GM18498 (cell line): ENCODE data around the gene ANKS1B.
"Not testable (repeated sequence)": the region's sequence is repeated elsewhere in the genome, so short reads cannot be mapped to it uniquely, and the experiment has no call there.

Source experiments
- ATAC-seq: cut with Tn5 transposase; IDR thresholded peaks from one replicate; pipeline ENCODE4 v1.9.1; 2021; ENCODE audit warnings: mild to moderate bottlenecking, moderate library complexity; ENCODE audit not compliant: unreplicated experiment

Gene ANKS1B

GRCh38 chr12:98847242-98847641 lies 1137.5 kb downstream of the ANKS1B start:
- no peak for ATAC-seq

- ATAC-seq: no peak
Observed at GRCh38 chr12:98845957-98846356, 1138.8 kb downstream of the ANKS1B start.

- ATAC-seq: no peak
Observed at GRCh38 chr12:98840325-98840724, 1144.4 kb downstream of the ANKS1B start.

- ATAC-seq: no peak
Observed at GRCh38 chr12:98838231-98838647, 1146.5 kb downstream of the ANKS1B start.

GRCh38 chr12:98837134-98837752 lies 1147.5 kb downstream of the ANKS1B start:
- not testable (repeated sequence) for ATAC-seq

- ATAC-seq: no peak
Observed at GRCh38 chr12:98830657-98831056, 1154.1 kb downstream of the ANKS1B start.

GRCh38 chr12:98828802-98829600 lies 1155.7 kb downstream of the ANKS1B start:
- ATAC-seq: no peak

- ATAC-seq: no peak
Observed at GRCh38 chr12:98823012-98823411, 1161.7 kb downstream of the ANKS1B start.

GRCh38 chr12:98821866-98822265 lies 1162.9 kb downstream of the ANKS1B start:
- no peak for ATAC-seq

GRCh38 chr12:98821232-98821631 lies 1163.5 kb downstream of the ANKS1B start:
- no peak for ATAC-seq

- no peak for ATAC-seq
Observed at GRCh38 chr12:98819821-98820404, 1164.8 kb downstream of the ANKS1B start.

- ATAC-seq: no peak
Observed at GRCh38 chr12:98819071-98819470, 1165.7 kb downstream of the ANKS1B start.

- no peak for ATAC-seq
Observed at GRCh38 chr12:98818239-98818638, 1166.5 kb downstream of the ANKS1B start.

GRCh38 chr12:98817742-98818141 lies 1167.0 kb downstream of the ANKS1B start:
- no peak for ATAC-seq

GRCh38 chr12:98816720-98817119 lies 1168.0 kb downstream of the ANKS1B start:
- no peak for ATAC-seq

GRCh38 chr12:98814254-98814653 lies 1170.5 kb downstream of the ANKS1B start:
- ATAC-seq: no peak

GRCh38 chr12:98812225-98812624 lies 1172.5 kb downstream of the ANKS1B start:
- ATAC-seq: no peak

GRCh38 chr12:98808243-98808875 lies 1176.4 kb downstream of the ANKS1B start:
- no peak for ATAC-seq

- no peak for ATAC-seq
Observed at GRCh38 chr12:98807187-98807586, 1177.5 kb downstream of the ANKS1B start.

- no peak for ATAC-seq
Observed at GRCh38 chr12:98803468-98804209, 1181.1 kb downstream of the ANKS1B start.

- ATAC-seq: no peak
Observed at GRCh38 chr12:98799822-98800221, 1184.9 kb downstream of the ANKS1B start.
